Motor neuron (in vitro differentiated cells): Measurements from ENCODE around the gene SF1. TPM values are rescaled to one million over a fixed set of nuclear protein-coding genes. Genes with fewer than 3 reads are reported as not detected.
A peak's percentile ranks its signal among the peaks of the same experiment; 100 is the strongest.

Experiments
- ATAC-seq, 8 experiments: fragments of 200-7000 bp; cut with Tn5 transposase; replicated peaks in 6 of 8; 2 replicates each; pipeline ENCODE4 v1.8.0; 2021; ENCODE audit warnings: mild to moderate bottlenecking in 8 of 8, moderate library complexity in 8 of 8
- H3K27ac ChIP-seq, 2 donors: fragments of 250-450 bp; sonication (Bioruptor Pico); 2 replicates each; pipeline ENCODE4 v1.9.0; 2021; ENCODE audit warnings: antibody characterized with exemption in 2 of 2, mild to moderate bottlenecking in 2 of 2, moderate library complexity in 1 of 2
- H3K4me1 ChIP-seq, 2 donors: fragments of 250-450 bp; sonication (Bioruptor Pico); replicated peaks in 1 of 2; 2 replicates each; pipeline ENCODE4 v1.6.1; 2021; ENCODE audit warnings: antibody characterized with exemption in 2 of 2, mild to moderate bottlenecking in 2 of 2, moderate library complexity in 1 of 2
- H3K4me3 ChIP-seq, 5 donors: fragments of 250-450 bp; sonication (Bioruptor Pico); 2 replicates each; pipeline ENCODE4 v1.9.0; 2021; ENCODE audit warnings: antibody characterized with exemption in 5 of 5, mild to moderate bottlenecking in 5 of 5, moderate library complexity in 4 of 5
- WGBS, 10 experiments: fragments of 450-650 bp; shearing (Covaris generic); methylation state at CpG; one replicate each; pipeline ENCODE4 v1.0.0; 2022; 5-methylcytosine and 5-hydroxymethylcytosine counted together
- in situ Hi-C, 9 experiments: fragments of 400-800 bp; cut with MboI; loops; one replicate each; pipeline ENCODE4 v1.15.0; 2021; ENCODE audit warnings: low sequenced_read_pairs in 9 of 9, low pct_unique_long_range_greater_than_20kb in 2 of 9; ENCODE audit not compliant: unreplicated experiment in 9 of 9
- total RNA-seq, 8 experiments: library from RNA; unstranded; fragments of 300-600 nt; gene quantifications; 2 replicates each; pipeline versions ENCODE4 v1.2.3 to v1.2.4, GENCODE V29; 2022

The SF1 gene
- total RNA-seq, 8 experiments from 2014 or later = 65.8 to 317 (median 98.9) TPM

- in situ Hi-C loops = no loop called here
- ATAC-seq = peak in 5 of 8 experiments; percentile 24 to 76 (median 71)
- peak overlapping the region in 1 of 5 donors; percentile 11 for H3K4me3 ChIP-seq
- H3K27ac ChIP-seq = peak overlapping the region; percentile 57 to 68
- WGBS, 10 experiments = 50 to 100% (median 72%) methylated on average over 1 to 3 of the region's 14 CpGs; no CpG with 5 or more reads in 5 of the 10 experiments
- peaks cover 11 to 15% of the 10 kb centered on the region in 2 donors for H3K4me1 ChIP-seq
Measured at GRCh38 chr11:64752175-64752970, 26.0 kb downstream of the SF1 start.

GRCh38 chr11:64751580-64751979 is 26.8 kb downstream of the SF1 start:
- H3K4me3 ChIP-seq = no peak overlapping the region
- no peak for ATAC-seq
- 70 to 100% (median 93%) methylated on average over 2 to 4 of the region's 9 CpGs; no CpG with 5 or more reads in 3 of the 10 experiments for WGBS, 10 experiments
- in situ Hi-C loops = no loop called here
- H3K27ac ChIP-seq = peak overlapping the region; percentile 57 to 68
- H3K4me1 ChIP-seq = peaks cover 11 to 15% of the 10 kb centered on the region in 2 donors

- peak overlapping the region in 1 of 2 donors; percentile 57 for H3K27ac ChIP-seq
- no peak overlapping the region for H3K4me3 ChIP-seq
- in situ Hi-C loops = no loop called here
- peaks cover 11 to 15% of the 10 kb centered on the region in 2 donors for H3K4me1 ChIP-seq
- ATAC-seq = no peak
- WGBS, 10 experiments = 40 to 100% (median 94%) methylated on average over 1 to 7 of the region's 9 CpGs; no CpG with 5 or more reads in 7 of the 10 experiments
Measured at GRCh38 chr11:64751136-64751535, 27.2 kb downstream of the SF1 start.

- H3K4me3 ChIP-seq = no peak overlapping the region
- 94 to 100% (median 100%) methylated on average over 3 to 6 of the region's 13 CpGs; no CpG with 5 or more reads in 7 of the 10 experiments for WGBS, 10 experiments
- no peak for ATAC-seq
- peaks cover 13 to 15% of the 10 kb centered on the region in 2 donors for H3K4me1 ChIP-seq
- in situ Hi-C loops = no loop called here
- no peak overlapping the region for H3K27ac ChIP-seq
Measured at GRCh38 chr11:64750361-64751054, 27.8 kb downstream of the SF1 start.

- in situ Hi-C loops = no loop called here
- peaks cover 24 to 34% of the 10 kb centered on the region in 2 donors for H3K4me1 ChIP-seq
- no peak for ATAC-seq
- WGBS, 10 experiments = 0 to 100% (median 65%) methylated on average over 1 to 10 of the region's 15 CpGs; no CpG with 5 or more reads in 2 of the 10 experiments
- no peak overlapping the region for H3K27ac ChIP-seq
- no peak overlapping the region for H3K4me3 ChIP-seq
Measured at GRCh38 chr11:64747961-64748665, 30.2 kb downstream of the SF1 start.

GRCh38 chr11:64746486-64746885 is 31.9 kb downstream of the SF1 start:
- peaks cover 18 to 29% of the 10 kb centered on the region in 2 donors for H3K4me1 ChIP-seq
- 66 to 100% (median 100%) methylated on average over 1 to 5 of the region's 10 CpGs; no CpG with 5 or more reads in 7 of the 10 experiments for WGBS, 10 experiments
- peak overlapping the region in 1 of 2 donors; percentile 47 for H3K27ac ChIP-seq
- in situ Hi-C loops = no loop called here
- no peak overlapping the region for H3K4me3 ChIP-seq
- ATAC-seq = no peak

GRCh38 chr11:64745521-64746328 is 32.6 kb downstream of the SF1 start:
- peak; percentile 62 to 75 (median 66) for ATAC-seq
- in situ Hi-C loops = no loop called here
- peak overlapping the region in 1 of 2 donors; percentile 79 for H3K27ac ChIP-seq
- H3K4me3 ChIP-seq = peak overlapping the region; percentile 30 to 37 (median 36)
- H3K4me1 ChIP-seq = peaks cover 18 to 29% of the 10 kb centered on the region in 2 donors
- 10% methylated on average over 2 of the region's 52 CpGs; no CpG with 5 or more reads in 9 of the 10 experiments for WGBS, 10 experiments

GRCh38 chr11:64745189-64745520 is 33.2 kb downstream of the SF1 start:
- peak in 5 of 8 experiments; percentile 21 to 46 (median 35) for ATAC-seq
- WGBS, 10 experiments = no CpG with 5 or more reads among the region's 20 CpGs
- peak overlapping the region; percentile 18 to 79 for H3K27ac ChIP-seq

GRCh38 chr11:64744544-64745188 is 33.7 kb downstream of the SF1 start:
- in situ Hi-C loops = no loop called here
- peak in 5 of 8 experiments; percentile 43 to 67 (median 55) for ATAC-seq
- WGBS, 10 experiments = 0% methylated on average over 1 of the region's 89 CpGs; no CpG with 5 or more reads in 9 of the 10 experiments
- peaks cover 18 to 29% of the 10 kb centered on the region in 2 donors for H3K4me1 ChIP-seq
- H3K4me3 ChIP-seq = peak overlapping the region; percentile 30 to 37 (median 36)
- H3K27ac ChIP-seq = peak overlapping the region; percentile 18 to 79

More at GRCh38 chr11:64745189-64745520, 33.2 kb downstream of the SF1 start:
- Histone ChIP-seq H3K4me1 (peaks cover 18 to 29% of the 10 kb centered on the region in 2 donors), H3K4me3 (peak overlapping the region; percentile 30 to 37 (median 36))
- in situ Hi-C loops = no loop called here

GRCh38 chr11:64743591-64744543 is 34.5 kb downstream of the SF1 start, which contains the start of gene RASGRP2:
Gene RASGRP2, minus strand, starts transcription at chr11:64744142. Its CDS starts 1,276 bp downstream, at chr11:64742866.
- in situ Hi-C loops = no loop called here
- Histone ChIP-seq H3K27ac (peak within 1 kb of the TSS; percentile 18 to 79), H3K4me1 (peaks cover 18 to 29% of the 10 kb centered on the region in 2 donors), H3K4me3 (peak within 1 kb of the TSS; percentile 30 to 37 (median 36))
- ATAC-seq = peak; percentile 2 to 11 (median 10)
- 3 to 23% (median 10%) methylated on average over 3 to 16 of the region's 57 CpGs; no CpG with 5 or more reads in 6 of the 10 experiments for WGBS, 10 experiments
